Fibroblast of the aortic adventitia (primary cell): ENCODE measurements around the gene USP50. TPM values are rescaled to one million over a fixed set of nuclear protein-coding genes. Genes with fewer than 3 reads are reported as not detected.
"Not testable (repeated sequence)": the region's sequence is repeated elsewhere in the genome, so short reads cannot be mapped to it uniquely, and the experiment has no call there.

Experiments used
- DNase-seq: peaks from one replicate; pipeline ENCODE4 v3.0.0-alpha.2; 2010; ENCODE audit warnings: low read depth
- H3K4me3 ChIP-seq: 2 replicates; pipeline ENCODE4 v1.5.1; 2011; ENCODE audit warnings: low read depth, mild to moderate bottlenecking, control low read depth, low read length, moderate library complexity
- CTCF ChIP-seq: IDR thresholded peaks from 2 replicates; pipeline ENCODE4 v1.5.1; 2011; ENCODE audit warnings: mild to moderate bottlenecking, low read length, control low read depth, inconsistent platforms; ENCODE audit not compliant: insufficient read depth
- total RNA-seq: library from RNA; depleted of rRNA; stranded (reverse); fragments of >200 nt; gene quantifications from 2 replicates; pipeline ENCODE4 v1.2.3, GENCODE V29; 2012; ENCODE audit warnings: low replicate concordance

Gene USP50
- total RNA-seq = 0.72 TPM in 1 of 2 replicates, not detected in the other

- no peak within 1 kb of the TSS for H3K4me3 ChIP-seq
- no peak for TF ChIP-seq CTCF
- DNase-seq = no peak
Observed at GRCh38 chr15:50546566-50546965, at the start of gene USP50. TSS of gene USP50 (minus strand) at chr15:50546666. CDS start at chr15:50546525, 141 bp downstream.

GRCh38 chr15:50594311-50594710 lies 47.8 kb upstream of the USP50 start:
- no peak for DNase-seq
- TF ChIP-seq CTCF = no peak
- H3K4me3 ChIP-seq = no peak overlapping the region

- no peak overlapping the region for H3K4me3 ChIP-seq
- TF ChIP-seq CTCF = no peak
- no peak for DNase-seq
Observed at GRCh38 chr15:50593761-50594160, 47.3 kb upstream of the USP50 start.

GRCh38 chr15:50590288-50590687 lies 43.8 kb upstream of the USP50 start:
- no peak for DNase-seq
- TF ChIP-seq CTCF = no peak
- no peak overlapping the region for H3K4me3 ChIP-seq

- H3K4me3 ChIP-seq = no peak overlapping the region
- DNase-seq = no peak
- no peak for TF ChIP-seq CTCF
Observed at GRCh38 chr15:50577492-50577891, 31.0 kb upstream of the USP50 start.

- no peak overlapping the region for H3K4me3 ChIP-seq
- TF ChIP-seq CTCF = no peak
- DNase-seq = no peak
Observed at GRCh38 chr15:50576166-50576565, 29.7 kb upstream of the USP50 start.

- not testable (repeated sequence) for DNase-seq, H3K4me3 ChIP-seq
Observed at GRCh38 chr15:50573842-50574241, 27.4 kb upstream of the USP50 start.
